ENCODE data around the gene MAP2K7.
A peak's percentile ranks its signal among the peaks of the same experiment; 100 is the strongest.
"Not testable (repeated sequence)": the region's sequence is repeated elsewhere in the genome, so short reads cannot be mapped to it uniquely, and the experiment has no call there.

The MAP2K7 gene

DNA sequence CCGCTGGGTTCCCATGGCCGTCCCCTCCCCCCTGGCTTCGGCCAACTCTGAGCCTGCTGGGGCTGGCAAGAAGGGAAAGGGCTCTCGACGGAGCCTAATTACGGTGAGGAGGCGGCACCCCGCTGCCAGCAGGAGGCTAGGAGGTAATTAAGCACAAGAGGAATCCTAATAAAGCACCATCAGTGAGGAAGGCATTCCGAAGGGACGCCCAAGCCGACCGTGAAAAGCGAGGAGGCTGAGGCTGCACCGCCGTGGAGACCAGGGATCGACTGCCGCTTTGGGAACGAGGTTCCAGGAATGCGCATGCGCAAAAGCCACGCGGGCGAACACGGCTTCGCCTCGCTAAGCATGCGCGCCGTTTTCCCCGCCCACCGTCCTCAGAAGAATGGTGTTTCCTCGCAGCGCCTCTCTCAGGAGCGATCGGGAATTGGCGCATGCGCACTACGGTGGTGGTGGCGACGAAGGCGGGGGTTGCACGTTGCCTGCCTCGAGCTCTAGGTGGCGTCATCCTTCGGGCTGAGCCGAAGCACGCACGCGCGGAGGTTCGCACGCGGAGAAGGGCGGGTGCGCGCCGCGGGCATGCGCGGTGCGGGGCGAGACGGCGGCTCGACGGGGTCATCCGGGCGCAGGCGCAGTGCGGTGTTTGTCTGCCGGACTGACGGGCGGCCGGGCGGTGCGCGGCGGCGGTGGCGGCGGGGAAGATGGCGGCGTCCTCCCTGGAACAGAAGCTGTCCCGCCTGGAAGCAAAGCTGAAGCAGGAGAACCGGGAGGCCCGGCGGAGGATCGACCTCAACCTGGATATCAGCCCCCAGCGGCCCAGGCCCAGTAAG lies at the start of gene MAP2K7:
MAP2K7 (plus strand) TSS at position 634 of the 830 bp plus-strand sequence; CDS start at position 702, 68 bp downstream.
- DNase-seq: peak; percentile 96

DNA sequence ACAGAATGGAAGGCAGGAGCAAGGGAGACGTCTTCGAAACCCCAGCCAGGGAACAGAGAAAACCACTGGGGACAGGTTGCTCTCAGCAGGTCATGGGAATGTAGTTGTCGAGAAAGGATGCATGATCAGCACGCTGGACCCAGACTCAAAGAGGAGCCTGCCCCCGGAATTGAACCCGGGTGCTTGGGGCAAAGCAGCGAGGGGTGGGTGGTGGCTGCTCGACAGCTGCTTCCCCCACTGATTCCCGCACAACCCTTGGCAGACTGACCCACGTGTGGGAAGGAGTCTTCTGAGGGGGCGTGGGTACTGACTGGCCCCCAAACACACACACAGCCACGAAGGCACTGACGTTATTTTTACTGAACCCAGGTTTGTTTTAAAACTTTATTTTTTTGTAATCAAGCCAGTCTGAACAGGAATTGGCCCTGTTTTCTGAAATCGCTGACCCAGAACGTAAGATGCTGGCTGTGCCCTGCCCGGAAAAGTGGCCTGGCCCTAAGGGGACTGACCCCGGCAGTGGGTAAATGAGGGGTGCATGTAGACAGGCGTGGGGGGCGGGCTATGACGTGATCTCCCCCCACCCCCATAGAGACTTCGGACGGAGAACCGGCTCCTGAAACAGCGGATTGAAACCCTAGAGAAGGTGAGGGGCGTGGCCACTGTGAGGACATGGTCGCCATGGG lies 48.1 kb upstream of the MAP2K7 start:
- DNase-seq: no peak

DNA sequence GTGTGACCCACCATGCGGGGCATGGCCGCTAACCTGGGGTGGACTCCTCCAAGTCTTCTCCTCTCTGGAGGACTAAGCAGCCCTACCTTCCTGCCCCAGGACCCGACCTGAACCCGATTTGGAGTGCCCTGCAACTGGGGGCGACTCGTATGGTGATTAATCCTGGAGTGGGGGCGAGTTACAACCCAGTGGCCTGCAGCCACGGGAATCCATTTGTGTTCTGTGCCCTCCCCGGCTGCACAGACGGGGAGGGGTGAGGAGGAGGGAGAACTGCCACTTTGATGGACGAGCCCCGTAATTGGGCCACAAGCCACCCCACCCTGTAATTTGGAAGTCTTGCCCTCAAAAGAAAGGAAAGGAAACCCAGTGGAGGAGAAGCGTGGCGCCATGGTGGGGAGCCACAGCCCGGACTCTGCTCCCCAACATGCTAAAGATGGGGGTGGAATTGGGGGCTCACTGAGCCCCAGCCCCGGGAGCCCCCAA lies 47.5 kb upstream of the MAP2K7 start:
- no peak for DNase-seq

DNA sequence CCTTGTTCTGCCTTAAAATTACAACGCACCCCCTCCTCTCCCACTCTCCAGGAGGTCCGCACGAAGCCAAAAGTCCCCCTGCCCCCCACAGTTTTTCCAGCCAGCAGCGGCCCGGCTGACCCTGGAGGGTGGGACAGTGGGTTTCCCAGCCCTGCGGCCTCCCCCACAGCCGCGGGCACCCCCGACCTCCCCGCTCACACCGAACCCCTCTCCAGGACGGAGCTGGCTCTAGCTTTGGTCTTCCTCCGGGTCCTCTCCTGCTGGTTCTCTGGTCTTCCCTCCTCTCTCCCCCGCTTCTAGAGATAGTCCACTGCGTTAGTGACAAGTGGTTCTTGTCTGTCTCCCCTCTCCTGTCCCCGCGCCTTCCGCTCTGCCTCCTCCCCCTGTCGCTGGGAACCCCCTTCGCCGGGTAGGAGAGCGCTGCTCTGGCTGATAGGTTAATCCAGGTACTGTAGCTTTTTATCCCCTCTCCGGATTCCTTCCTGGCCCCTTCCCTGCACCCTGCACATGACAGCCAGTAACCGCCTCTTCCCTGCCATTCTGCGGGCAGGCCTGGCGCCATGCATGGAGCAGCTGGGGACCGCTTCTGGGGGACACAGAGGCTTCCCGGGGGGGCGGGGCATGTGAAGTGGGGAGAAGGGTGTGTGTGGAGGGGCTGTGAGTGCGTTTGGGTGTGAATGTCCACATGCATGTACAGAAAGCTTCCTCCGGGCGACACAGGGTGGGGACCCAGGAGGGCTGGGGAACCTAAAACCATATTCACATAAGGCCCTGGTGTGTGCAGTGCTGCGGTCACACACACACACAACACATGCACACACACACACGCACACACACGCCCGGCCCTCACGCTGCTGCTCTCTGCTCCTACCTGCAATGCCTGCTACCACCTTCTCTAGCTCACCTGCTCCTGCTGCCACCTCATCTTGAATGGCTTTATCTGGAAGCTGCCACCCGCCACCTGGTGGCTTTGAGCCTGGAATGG lies 46.7 kb upstream of the MAP2K7 start:
- no peak for DNase-seq

DNA sequence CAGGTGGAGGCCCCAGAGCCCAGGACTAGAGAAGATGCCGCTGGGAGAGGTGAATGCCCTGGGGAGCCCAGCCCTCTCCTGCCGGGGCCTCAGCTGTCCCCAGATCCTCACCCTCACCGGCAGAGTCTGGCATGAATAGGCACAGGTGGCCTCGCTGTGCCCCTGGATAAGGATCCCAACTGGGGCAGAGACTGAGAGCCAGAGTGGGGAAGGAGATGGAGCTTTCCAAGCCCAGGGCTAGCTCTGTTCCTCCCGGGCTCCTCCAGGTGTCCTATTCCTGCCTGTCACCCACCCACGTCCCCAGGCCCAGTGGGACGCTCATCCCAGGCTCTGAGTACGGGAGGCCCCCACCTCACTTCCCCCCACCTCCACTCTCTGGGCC lies 46.0 kb upstream of the MAP2K7 start:
- no peak for DNase-seq

DNA sequence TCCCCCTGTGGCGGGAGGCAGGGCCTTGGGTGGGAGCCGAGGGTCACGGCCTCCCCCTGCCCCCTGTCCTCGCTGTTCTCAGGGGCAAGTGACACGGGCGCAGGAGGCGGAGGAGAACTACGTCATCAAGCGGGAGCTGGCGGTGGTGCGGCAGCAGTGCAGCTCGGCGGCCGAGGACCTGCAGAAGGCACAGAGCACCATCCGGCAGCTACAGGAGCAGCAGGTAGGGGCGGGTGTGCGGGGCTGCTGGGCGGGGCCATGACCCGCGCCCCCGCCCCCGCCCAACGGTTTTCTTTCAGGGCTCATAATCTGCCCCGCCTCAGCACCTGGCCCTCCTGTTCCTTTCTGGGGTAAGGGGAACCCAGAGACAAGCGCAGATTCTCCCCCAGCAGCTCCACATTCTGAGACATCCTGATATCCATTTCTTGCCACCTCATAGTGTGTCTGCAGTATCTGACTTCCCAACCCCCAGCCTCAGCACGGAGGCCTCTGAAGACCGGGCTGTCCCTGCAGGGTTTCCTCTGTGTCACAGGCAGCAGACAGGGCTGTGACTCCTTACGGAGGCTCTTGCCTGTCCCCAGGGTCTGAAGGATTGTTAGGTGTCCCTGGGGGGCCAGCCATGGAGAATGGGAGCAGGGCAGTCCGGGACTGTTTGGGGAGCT lies 45.4 kb upstream of the MAP2K7 start:
- DNase-seq: peak; percentile 49

DNA sequence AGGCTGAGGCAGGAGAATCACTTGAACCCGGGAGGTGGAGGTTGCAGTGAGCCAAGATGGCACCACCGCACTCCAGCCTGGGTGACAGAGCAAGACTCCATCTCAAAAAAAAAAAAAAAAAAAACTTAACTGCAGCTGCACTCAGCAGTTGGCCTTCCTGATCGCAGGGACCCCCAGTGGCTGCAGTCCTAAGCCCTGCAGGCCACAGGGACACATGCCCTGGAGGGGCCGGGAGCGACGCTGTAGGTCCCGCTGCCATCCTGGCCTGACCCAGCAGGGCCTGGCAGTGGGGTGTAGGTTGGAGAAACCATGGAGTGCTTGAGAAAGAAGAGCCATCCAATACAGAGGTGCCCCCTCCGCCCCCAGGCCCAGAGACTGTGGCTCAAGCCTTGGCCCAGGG lies 44.6 kb upstream of the MAP2K7 start:
- DNase-seq: not testable (repeated sequence)

DNA sequence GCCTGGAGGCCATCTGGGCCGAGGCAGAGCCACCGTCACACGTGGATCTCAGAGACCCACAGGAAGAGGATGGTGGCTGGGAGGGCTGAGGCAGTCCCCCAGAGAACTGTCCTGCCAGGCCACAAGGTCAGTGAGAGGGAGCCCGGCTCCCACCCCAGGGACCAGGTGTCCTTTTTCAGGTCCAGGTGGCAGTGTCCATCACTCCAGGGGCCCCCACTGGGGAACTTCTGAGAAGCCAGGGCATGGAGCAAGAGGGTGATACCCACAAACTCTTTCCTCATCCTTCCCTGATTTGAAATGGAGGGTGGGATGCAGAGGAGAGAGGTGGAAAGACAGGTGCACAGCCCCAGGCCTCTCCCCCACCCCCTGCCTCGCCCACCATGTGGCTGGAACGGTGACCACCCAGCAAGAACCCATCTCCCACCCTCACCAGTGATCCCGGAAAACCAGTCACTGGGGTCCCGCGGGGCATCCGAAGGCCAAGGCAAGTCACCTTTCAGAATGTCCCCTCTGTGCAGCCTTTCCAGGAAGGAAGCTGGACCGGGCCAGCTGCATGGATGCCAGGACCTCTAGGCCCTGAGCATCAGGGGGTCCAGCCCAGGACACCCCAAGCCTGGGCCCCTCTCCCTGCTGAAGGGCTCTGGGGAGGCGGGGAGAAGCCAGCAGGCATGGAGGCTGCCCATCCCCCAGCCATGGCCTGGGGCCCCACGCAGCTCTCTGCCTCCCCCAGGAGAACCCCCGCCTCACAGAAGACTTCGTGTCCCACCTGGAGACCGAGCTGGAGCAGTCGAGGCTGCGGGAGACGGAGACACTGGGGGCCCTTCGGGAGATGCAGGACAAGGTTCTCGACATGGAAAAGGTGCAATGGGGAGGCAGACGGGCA lies 43.6 kb upstream of the MAP2K7 start:
- DNase-seq: no peak

DNA sequence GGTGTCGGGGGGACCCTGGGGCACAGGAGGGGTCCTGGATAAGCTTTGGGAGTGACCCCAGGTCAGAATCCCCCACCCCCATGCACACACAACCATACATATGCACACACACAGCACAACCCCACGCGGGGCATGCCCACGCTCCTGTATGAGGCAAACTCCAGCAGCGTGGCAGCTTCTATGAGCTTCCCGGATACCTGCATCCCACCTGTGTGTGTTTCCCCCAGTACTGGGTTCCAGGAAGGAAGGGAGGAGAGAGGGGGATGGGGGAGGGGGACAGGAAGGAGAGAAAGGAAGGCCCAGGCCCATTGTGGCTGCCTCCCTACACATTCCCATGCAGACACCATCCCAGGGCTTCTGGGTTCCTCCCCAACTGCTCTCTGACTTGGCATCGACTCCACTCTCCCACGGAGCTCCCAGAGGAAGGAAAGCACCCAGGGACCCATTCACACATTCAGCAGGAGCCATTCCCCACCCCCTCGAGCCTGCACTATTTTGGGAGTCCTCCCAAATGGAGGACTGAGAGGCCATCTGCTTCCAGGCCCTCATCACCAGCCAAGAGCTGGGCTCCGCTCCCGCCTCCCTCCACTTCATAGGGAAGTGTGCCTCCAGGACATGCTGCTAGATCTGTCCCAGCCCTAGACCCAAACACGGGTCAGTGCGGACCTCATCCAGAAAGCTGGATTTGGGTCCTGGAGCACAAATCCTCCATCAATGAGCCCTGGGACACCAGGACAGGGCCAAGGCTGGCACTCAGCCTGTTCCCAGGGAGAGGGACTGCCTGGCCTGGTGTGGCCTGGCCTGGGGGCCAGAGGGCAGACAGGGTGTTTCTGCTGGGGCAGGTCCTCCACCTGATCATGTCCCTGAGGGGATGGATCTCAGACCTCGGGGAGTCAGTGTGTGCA lies 42.7 kb upstream of the MAP2K7 start:
- DNase-seq: no peak

DNA sequence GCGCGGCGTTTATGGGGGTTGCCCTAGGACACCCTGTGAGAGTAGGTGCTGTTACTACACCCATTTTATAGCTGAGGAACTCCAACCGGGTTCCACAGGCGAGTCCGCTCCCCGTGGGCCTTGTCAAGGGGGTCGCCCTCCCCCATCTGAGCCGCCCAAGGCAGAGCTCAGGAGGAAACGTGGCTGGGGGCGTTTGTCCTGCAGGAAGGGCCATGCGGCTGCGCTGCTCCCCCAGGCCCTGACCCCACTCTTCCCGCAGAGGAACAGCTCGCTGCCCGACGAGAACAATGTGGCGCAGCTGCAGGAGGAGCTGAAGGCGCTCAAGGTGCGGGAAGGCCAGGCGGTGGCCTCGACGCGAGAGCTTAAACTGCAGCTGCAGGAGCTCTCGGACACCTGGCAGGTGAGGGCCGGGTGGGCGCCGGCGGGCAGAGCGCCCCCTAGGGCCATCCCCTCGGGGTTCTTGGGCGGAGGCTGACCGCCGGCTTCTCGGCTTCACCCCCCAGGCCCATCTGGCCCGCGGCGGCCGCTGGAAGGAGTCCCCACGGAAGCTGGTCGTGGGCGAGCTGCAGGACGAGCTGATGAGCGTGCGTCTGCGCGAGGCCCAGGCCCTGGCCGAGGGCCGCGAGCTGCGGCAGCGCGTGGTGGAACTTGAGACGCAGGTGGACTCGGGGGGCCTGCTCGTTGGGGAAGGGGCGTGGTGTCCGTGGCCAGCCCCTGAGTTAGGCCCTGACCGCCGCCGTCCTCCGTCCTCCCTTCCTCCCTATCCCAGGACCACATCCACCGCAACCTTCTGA lies 41.9 kb upstream of the MAP2K7 start:
- no peak for DNase-seq

DNA sequence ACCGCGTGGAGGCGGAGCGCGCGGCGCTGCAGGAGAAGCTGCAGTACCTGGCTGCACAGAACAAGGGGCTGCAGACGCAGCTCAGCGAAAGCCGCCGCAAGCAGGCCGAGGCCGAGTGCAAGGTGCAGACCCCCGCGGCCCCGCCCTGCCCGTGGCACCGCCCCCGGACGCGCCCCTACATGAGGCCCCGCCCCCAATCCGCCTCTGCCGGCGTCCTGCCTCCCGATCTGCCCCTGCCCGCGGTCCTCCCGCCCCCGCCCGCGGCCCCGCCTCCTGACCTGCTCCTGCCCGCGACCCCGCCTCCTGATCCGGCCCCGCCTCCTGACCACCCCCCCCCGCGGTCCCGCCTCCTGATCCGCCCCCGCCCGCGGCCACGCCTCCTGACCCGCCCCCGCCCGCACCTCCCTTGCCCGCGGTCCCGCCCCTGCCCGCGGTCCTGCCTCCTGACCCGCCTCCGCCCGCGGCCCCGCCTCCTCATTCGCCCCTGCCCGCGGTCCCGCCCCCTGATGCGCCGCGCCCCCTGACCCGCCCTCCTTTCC lies 41.2 kb upstream of the MAP2K7 start:
- no peak for DNase-seq

DNA sequence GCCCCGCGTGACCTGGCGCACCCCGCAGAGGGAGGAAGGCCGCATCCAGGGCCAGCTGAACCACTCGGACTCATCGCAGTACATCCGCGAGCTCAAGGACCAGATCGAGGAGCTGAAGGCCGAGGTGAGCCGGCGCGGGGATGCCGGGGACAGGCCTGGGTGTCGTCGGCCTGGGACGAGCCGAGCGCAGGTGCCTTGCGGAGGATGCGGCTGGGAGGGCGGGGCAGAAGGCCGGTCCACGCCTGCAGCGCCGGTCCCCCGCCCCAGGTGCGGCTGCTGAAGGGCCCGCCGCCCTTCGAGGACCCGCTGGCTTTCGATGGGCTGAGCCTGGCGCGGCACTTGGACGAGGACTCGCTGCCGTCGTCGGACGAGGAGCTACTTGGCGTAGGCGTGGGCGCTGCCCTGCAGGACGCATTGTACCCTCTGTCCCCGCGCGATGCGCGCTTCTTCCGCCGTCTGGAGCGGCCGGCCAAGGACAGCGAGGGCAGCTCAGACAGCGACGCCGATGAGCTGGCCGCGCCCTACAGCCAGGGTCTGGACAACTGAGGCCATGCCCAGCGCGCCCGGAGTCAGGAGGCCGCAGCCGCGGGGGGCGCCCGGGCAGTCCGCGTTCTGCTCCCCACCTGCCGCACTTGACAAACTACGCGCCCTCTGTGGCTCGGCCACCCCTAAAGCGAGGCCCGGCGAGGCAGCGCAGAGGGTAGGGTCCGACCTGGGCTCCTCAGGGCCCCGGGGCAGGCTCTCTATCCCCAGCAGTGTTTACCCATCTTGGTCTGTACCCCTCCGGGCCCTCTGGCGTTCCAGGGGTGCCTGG lies 40.3 kb upstream of the MAP2K7 start:
- DNase-seq: no peak

DNA sequence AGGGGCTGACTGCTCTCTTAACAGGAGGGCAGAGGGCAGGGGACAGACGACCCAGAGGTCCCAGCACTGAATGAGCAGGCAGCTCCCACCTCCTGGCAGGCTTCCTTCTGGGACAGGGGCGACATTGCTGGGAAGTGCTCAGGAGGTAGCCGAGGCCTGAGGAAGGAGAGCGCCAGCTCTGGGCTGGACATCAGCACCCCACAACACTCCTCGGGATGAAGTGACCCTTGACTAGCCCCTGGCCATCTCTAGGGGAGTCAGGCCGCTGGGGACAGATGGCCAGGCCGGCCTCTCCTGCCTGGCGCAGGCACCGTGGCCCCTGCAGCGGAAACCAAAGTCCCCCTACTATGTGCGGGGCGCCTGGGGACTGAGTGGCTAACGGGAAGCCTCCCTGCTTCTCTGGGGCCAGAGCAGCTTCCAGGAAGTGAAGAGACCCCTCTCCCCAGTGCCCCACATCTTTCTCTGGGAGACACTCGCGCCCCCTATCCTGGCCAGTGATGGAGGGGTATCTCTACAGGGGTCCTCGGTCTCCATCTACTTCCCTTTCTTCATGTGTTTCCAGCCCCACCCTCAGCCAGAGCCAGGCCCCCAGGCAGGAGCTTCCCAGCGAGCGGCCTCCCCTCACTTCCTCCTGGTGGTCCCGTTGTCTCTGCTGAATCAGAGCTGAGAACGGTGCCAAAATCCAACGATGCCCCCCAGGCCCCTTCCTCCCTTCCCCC lies 39.5 kb upstream of the MAP2K7 start:
- no peak for DNase-seq

DNA sequence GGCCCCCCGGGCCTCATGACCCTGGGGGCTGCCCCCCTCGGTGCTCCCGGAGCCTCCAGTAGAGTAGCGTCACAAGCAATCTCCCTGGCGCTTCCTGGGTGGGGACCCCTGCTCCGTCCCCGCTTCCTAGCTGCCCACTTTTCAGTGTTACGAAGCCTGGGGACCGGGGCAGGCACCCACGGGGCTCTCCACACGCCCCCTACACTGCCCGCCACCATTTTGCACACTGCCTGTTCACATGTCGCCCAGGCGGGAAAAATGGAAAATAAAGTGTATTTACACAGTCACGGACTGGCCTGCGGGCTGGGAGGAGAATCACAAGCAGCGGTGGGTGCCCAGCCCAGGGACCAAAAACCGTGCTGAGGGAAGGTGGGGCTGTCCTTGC lies 39.0 kb upstream of the MAP2K7 start:
- no peak for DNase-seq

DNA sequence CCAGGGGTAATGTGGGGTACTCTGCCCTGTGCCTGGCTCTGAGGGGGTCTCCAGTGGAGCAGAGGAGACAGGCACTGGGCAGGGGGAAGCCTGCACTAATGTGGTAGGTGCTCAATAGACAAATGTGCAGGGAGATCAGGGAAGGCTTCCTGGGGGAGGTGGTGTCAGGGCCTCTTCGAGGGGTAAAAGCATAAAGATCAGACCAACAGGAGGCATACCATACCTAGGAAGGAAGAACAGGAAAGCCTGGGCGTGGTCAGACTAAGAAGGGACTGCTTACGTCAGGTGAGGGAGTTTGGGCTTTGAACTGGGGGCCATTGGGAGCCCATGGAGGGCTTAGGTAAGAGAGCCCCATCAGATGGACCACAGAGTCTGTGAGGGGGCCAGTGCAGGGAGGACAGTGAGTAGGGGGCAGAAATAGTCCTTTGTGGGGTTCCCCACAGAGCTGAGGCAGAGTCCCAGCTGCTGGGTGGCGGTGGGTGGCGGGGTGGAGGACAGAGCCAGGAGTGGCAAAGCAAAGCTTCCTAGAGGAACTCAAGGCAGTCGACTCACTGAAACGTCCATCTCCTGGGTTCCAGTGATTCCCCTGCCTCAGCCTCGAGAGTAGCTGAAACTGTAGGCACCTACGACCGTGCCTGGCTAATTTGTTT lies 38.3 kb upstream of the MAP2K7 start:
- DNase-seq: no peak

DNA sequence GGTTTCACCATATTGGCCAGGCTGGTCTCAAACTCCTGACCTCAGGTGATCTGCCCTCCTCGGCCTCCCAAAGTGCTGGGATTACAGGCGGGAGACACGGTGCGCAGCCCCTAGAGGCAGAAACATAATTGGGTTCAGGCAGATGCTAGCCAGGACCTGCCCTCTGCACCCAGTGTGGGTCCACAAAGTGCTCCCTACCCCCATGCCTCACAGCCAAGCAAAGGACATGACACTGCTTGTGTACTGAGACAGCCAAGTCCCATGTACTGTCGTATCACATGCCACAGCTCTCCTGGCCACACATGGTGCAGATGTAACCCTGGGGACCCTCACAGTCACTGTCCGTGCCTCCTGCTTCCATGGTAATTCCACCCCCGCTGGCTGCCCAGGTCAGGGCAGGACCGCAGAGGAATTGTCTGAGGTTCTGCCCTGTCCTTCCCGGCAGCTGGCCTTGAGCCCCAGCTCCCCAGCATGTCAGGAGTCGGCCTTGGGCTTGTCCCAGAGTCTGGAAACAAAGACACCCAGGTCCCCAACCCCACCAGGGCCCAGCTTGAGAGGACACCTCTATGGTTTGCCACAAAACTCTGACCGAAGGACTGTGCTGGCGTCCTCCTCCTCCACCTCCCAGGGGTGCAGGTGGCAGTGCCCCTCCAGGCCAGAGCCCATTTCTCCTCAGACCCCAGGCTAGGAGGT lies 37.1 kb upstream of the MAP2K7 start:
- no peak for DNase-seq
